ENCODE data around the gene RARRES2. TPM values are rescaled to one million over a fixed set of nuclear protein-coding genes. Genes with fewer than 3 reads are reported as not detected.

The RARRES2 gene
- total RNA-seq, 4 donors from 2014 or later: 21.5 to 99.9 (median 27.1) TPM

DNA sequence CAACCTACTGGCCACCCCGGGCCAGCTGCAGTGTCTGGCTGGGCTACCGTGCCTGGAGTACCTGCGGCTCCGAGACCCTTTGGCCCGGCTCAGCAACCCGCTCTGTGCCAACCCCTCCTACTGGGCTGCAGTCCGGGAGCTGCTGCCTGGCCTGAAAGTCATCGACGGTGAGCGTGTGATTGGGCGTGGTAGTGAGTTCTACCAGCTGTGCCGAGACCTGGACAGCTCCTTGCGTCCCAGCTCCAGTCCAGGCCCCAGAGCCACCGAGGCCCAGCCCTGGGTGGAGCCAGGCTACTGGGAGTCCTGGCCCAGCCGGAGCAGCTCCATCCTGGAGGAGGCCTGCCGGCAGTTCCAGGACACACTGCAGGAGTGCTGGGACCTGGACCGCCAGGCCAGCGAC lies 4.2 kb downstream of the RARRES2 start:
- H3K4me3 ChIP-seq: no peak overlapping the region
- no peak for TF ChIP-seq POLR2A (IDR thresholded peaks at IDR 0.05)
- DNase-seq: no peak
- peaks cover 0 to 9% (median 0%) of the 10 kb centered on the region in 3 donors for H3K36me3 ChIP-seq
- no peaks in the 10 kb centered on the region for H3K27me3 ChIP-seq
- H3K4me1 ChIP-seq: peaks cover 0 to 22% (median 8%) of the 10 kb centered on the region in 4 donors
- H3K27ac ChIP-seq: peak overlapping the region in 1 of 4 donors; percentile 52
- no peaks in the 10 kb centered on the region for H3K9me3 ChIP-seq

DNA sequence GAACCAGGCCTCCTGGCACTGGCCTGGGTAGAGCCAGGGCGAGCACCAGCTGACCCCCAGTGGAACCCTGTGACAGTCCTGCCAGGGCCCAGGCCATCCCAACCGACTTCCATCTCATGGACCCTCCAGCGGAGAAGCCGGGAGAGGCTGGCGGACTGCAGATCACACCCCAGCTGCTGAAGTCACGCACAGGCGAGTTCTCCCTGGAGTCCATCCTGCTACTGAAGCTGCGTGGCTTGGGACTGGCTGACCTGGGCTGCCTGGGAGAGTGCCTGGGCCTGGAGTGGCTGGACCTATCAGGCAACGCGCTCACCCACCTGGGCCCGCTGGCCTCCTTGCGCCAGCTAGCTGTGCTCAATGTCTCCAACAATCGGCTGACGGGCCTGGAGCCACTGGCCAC lies 4.7 kb downstream of the RARRES2 start:
- no peak for DNase-seq
- no peak for TF ChIP-seq POLR2A (IDR thresholded peaks at IDR 0.05)
- TF ChIP-seq, protein P1, sequence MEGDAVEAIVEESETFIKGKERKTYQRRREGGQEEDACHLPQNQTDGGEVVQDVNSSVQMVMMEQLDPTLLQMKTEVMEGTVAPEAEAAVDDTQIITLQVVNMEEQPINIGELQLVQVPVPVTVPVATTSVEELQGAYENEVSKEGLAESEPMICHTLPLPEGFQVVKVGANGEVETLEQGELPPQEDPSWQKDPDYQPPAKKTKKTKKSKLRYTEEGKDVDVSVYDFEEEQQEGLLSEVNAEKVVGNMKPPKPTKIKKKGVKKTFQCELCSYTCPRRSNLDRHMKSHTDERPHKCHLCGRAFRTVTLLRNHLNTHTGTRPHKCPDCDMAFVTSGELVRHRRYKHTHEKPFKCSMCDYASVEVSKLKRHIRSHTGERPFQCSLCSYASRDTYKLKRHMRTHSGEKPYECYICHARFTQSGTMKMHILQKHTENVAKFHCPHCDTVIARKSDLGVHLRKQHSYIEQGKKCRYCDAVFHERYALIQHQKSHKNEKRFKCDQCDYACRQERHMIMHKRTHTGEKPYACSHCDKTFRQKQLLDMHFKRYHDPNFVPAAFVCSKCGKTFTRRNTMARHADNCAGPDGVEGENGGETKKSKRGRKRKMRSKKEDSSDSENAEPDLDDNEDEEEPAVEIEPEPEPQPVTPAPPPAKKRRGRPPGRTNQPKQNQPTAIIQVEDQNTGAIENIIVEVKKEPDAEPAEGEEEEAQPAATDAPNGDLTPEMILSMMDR (IDR thresholded peaks at IDR 0.05): no peak
- Histone ChIP-seq H3K36me3 (peaks cover 0 to 9% (median 0%) of the 10 kb centered on the region in 3 donors), H3K27me3 (no peaks in the 10 kb centered on the region), H3K4me3 (no peak overlapping the region), H3K9me3 (no peaks in the 10 kb centered on the region), H3K4me1 (peaks cover 0 to 22% (median 8%) of the 10 kb centered on the region in 4 donors), H3K27ac (peak overlapping the region in 1 of 4 donors; percentile 52)

DNA sequence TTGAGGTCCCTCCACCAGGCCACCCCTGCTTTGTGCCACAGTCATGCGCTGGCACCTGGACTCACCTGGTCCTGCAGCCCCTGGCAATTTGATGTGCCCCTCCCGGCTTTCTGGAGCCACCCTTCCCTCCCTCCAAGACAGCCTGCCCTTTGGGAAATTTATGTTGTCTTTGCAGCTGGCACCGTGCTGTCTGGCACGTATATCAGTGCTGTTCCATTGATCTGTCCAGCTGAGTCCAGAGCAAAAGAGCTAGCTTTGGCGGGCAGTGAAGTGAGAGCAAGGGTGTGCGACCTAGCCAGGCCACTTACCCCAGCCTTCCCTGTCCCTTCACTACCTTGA lies 5.7 kb downstream of the RARRES2 start:
- Histone ChIP-seq H3K27ac (peak overlapping the region in 3 of 4 donors; percentile 47 to 76 (median 60)), H3K4me3 (no peak overlapping the region), H3K9me3 (no peaks in the 10 kb centered on the region), H3K4me1 (peaks cover 0 to 17% (median 7%) of the 10 kb centered on the region in 4 donors), H3K36me3 (peaks cover 0 to 9% (median 0%) of the 10 kb centered on the region in 3 donors), H3K27me3 (no peaks in the 10 kb centered on the region)
- TF ChIP-seq, protein P1 (IDR thresholded peaks at IDR 0.05): no peak
- no peak for TF ChIP-seq POLR2A (IDR thresholded peaks at IDR 0.05)
- no peak for DNase-seq

DNA sequence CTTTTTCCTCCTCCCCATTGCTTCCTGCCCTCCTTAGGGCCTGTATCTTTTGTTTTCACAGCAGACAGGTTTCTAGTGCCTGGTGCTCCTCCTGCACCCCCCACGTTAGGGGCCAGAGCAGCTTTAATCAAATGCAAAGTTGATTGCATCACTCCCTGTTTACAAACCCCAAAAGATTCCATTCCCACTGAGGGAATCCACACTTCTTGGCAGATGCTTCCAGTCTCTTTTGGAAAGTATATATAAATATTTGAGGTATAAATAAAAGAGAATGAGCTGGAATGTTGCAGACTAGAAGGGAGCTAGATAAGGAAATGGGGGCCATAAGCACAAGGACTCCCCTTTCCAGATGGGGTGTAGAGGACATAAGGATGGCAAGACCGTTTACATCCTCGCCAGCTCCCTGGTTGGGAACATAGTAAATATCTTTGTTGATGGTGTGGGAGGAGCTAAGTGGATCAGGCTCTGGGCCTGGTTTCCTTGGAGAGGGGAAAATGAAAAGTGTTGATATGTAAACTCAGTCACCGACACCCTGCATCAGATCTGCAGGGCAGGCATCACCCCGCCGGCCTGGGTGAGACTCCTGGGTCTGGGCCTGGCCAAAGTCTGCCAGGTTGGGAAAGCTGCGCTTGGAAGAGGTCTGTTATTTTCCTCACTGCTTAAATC lies 6.2 kb downstream of the RARRES2 start:
- no peaks in the 10 kb centered on the region for H3K9me3 ChIP-seq
- TF ChIP-seq POLR2A (IDR thresholded peaks at IDR 0.05): no peak
- TF ChIP-seq, protein P1 (IDR thresholded peaks at IDR 0.05): no peak
- H3K36me3 ChIP-seq: peaks cover 0 to 14% (median 0%) of the 10 kb centered on the region in 3 donors
- peaks cover 0 to 12% (median 2%) of the 10 kb centered on the region in 4 donors for H3K4me1 ChIP-seq
- peak overlapping the region in 3 of 4 donors; percentile 47 to 76 (median 60) for H3K27ac ChIP-seq
- no peaks in the 10 kb centered on the region for H3K27me3 ChIP-seq
- H3K4me3 ChIP-seq: no peak overlapping the region
- DNase-seq: no peak

DNA sequence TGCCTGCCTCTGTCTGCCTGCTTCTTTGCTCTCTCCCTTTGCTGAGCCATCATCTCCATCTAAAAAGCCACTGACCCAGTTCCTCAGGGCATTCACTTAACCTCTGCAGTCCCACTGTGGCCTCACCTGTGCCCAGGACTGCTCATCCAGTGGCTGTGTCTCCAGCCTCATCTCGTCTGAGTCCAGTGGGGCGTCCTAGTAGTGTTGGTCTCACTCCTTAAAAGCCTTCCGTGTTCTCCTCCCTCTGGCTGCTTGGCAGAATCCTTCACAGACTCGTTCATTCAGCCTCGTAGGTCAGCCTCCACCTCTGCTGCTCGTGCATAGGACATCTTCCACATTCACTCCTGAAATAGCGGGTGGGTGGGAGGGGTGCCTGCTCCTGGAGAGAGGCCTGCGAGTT lies 7.3 kb downstream of the RARRES2 start:
- TF ChIP-seq, protein P1 (IDR thresholded peaks at IDR 0.05): no peak
- TF ChIP-seq POLR2A (IDR thresholded peaks at IDR 0.05): no peak
- peaks cover 0 to 26% (median 0%) of the 10 kb centered on the region in 3 donors for H3K36me3 ChIP-seq
- no peaks in the 10 kb centered on the region for H3K27me3 ChIP-seq
- H3K9me3 ChIP-seq: no peaks in the 10 kb centered on the region
- no peak overlapping the region for H3K4me3 ChIP-seq
- H3K27ac ChIP-seq: peak overlapping the region in 2 of 4 donors; percentile 25 to 76
- no peak for DNase-seq
- H3K4me1 ChIP-seq: peaks cover 0 to 10% (median 0%) of the 10 kb centered on the region in 4 donors

DNA sequence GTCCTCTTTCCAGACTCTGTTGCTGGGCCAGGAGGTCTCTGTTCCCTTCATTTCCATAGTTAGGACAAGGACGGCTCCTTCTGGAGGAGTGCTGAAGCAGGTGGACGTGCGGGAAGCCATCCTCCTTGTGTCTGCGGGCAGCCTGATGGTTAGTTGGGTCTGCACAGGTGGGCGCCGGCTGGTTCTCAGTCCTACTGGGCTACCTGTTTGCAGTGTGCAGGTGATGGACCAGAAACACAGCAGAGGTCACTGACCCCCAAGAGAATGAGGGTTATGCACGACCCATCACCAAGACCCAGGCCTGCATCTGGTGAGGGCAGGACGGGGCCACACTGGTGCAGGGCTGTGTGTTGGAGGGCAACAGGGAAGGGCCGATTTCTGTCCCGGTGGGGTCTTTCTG lies 7.8 kb downstream of the RARRES2 start:
- Histone ChIP-seq H3K27ac (no peak overlapping the region), H3K4me3 (no peak overlapping the region), H3K4me1 (peaks cover 0 to 10% (median 0%) of the 10 kb centered on the region in 4 donors), H3K36me3 (peaks cover 0 to 29% (median 0%) of the 10 kb centered on the region in 3 donors), H3K27me3 (no peaks in the 10 kb centered on the region), H3K9me3 (no peaks in the 10 kb centered on the region)
- no peak for TF ChIP-seq POLR2A (IDR thresholded peaks at IDR 0.05)
- TF ChIP-seq, protein P1 (IDR thresholded peaks at IDR 0.05): no peak
- no peak for DNase-seq

Data from Peyer's patch (tissue), 4 donors.